ENCODE results near the gene SLC10A7. TPM values are rescaled to one million over a fixed set of nuclear protein-coding genes. Genes with fewer than 3 reads are reported as not detected.

The SLC10A7 gene
- total and polyA plus RNA-seq, 7 donors: 1.4 to 9.3 (median 5.3) TPM

- 83 to 90% methylated on average over 1 of the region's 1 CpG for WGBS, 2 donors
Measured at GRCh38 chr4:146278986-146279385, 242.8 kb downstream of the SLC10A7 start.

GRCh38 chr4:146275370-146275769 is 246.4 kb downstream of the SLC10A7 start:
- intact Hi-C loops (cut with DNase I): no loop called here
- H3K36me3 ChIP-seq: no peaks in the 10 kb centered on the region
- DNase-seq: no peak
- H3K27me3 ChIP-seq: no peaks in the 10 kb centered on the region
- H3K4me1 ChIP-seq: no peaks in the 10 kb centered on the region
- TF ChIP-seq POLR2AphosphoS5 (IDR thresholded peaks at IDR 0.05) (no peak), EP300 (IDR thresholded peaks at IDR 0.05) (no peak), POLR2A (IDR thresholded peaks at IDR 0.05) (no peak)
- TF ChIP-seq, protein P1, sequence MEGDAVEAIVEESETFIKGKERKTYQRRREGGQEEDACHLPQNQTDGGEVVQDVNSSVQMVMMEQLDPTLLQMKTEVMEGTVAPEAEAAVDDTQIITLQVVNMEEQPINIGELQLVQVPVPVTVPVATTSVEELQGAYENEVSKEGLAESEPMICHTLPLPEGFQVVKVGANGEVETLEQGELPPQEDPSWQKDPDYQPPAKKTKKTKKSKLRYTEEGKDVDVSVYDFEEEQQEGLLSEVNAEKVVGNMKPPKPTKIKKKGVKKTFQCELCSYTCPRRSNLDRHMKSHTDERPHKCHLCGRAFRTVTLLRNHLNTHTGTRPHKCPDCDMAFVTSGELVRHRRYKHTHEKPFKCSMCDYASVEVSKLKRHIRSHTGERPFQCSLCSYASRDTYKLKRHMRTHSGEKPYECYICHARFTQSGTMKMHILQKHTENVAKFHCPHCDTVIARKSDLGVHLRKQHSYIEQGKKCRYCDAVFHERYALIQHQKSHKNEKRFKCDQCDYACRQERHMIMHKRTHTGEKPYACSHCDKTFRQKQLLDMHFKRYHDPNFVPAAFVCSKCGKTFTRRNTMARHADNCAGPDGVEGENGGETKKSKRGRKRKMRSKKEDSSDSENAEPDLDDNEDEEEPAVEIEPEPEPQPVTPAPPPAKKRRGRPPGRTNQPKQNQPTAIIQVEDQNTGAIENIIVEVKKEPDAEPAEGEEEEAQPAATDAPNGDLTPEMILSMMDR (IDR thresholded peaks at IDR 0.05): no peak
- H3K9me3 ChIP-seq: no peaks in the 10 kb centered on the region
- no peak overlapping the region for H3K4me3 ChIP-seq
- H3K27ac ChIP-seq: no peak overlapping the region

More at GRCh38 chr4:146278986-146279385, 242.8 kb downstream of the SLC10A7 start:
- Histone ChIP-seq H3K27me3 (no peaks in the 10 kb centered on the region), H3K4me1 (no peaks in the 10 kb centered on the region), H3K4me3 (no peak overlapping the region), H3K9me3 (no peaks in the 10 kb centered on the region), H3K36me3 (no peaks in the 10 kb centered on the region), H3K27ac (no peak overlapping the region)
- DNase-seq: no peak
- intact Hi-C loops (cut with DNase I): no loop called here
- TF ChIP-seq EP300 (IDR thresholded peaks at IDR 0.05): no peak
- TF ChIP-seq POLR2A (IDR thresholded peaks at IDR 0.05): no peak
- TF ChIP-seq, protein P1 (IDR thresholded peaks at IDR 0.05): no peak
- no peak for TF ChIP-seq POLR2AphosphoS5 (IDR thresholded peaks at IDR 0.05)

GRCh38 chr4:146274774-146275173 is 247.0 kb downstream of the SLC10A7 start:
- H3K27ac ChIP-seq: no peak overlapping the region
- TF ChIP-seq POLR2AphosphoS5 (IDR thresholded peaks at IDR 0.05) (no peak), EP300 (IDR thresholded peaks at IDR 0.05) (no peak), POLR2A (IDR thresholded peaks at IDR 0.05) (no peak)
- TF ChIP-seq, protein P1 (IDR thresholded peaks at IDR 0.05): no peak
- WGBS, 2 donors: 95 to 98% methylated on average over 1 of the region's 1 CpG
- no peaks in the 10 kb centered on the region for H3K9me3 ChIP-seq
- H3K27me3 ChIP-seq: no peaks in the 10 kb centered on the region
- H3K4me1 ChIP-seq: no peaks in the 10 kb centered on the region
- H3K4me3 ChIP-seq: no peak overlapping the region
- intact Hi-C loops (cut with DNase I): no loop called here
- no peak for DNase-seq
- no peaks in the 10 kb centered on the region for H3K36me3 ChIP-seq

- H3K27me3 ChIP-seq: no peaks in the 10 kb centered on the region
- 86 to 95% methylated on average over 5 of the region's 5 CpGs for WGBS, 2 donors
Measured at GRCh38 chr4:146273204-146273901, 248.4 kb downstream of the SLC10A7 start.

More at GRCh38 chr4:146273204-146273901, 248.4 kb downstream of the SLC10A7 start:
- intact Hi-C loops (cut with DNase I): no loop called here
- TF ChIP-seq EP300 (IDR thresholded peaks at IDR 0.05) (no peak), POLR2AphosphoS5 (IDR thresholded peaks at IDR 0.05) (no peak), POLR2A (IDR thresholded peaks at IDR 0.05) (no peak)
- TF ChIP-seq, protein P1 (IDR thresholded peaks at IDR 0.05): no peak
- H3K36me3 ChIP-seq: no peaks in the 10 kb centered on the region
- H3K4me1 ChIP-seq: no peaks in the 10 kb centered on the region
- no peak overlapping the region for H3K27ac ChIP-seq
- no peak for DNase-seq
- H3K4me3 ChIP-seq: no peak overlapping the region
- no peaks in the 10 kb centered on the region for H3K9me3 ChIP-seq
